UCSD-AML1 (cell line): ENCODE measurements around the gene OLIG2.

Source experiments
- DNase-seq: peaks from one replicate; lab custom pipeline; 2025; ENCODE audit not compliant: unreplicated experiment; lab: John Stamatoyannopoulos, UW

OLIG2 gene

GRCh38 chr21:33063907-33064622 lies 38.3 kb downstream of the OLIG2 start:
- DNase-seq = no peak

GRCh38 chr21:33064623-33065390 lies 39.1 kb downstream of the OLIG2 start:
- DNase-seq = no peak

GRCh38 chr21:33067043-33067442 lies 41.3 kb downstream of the OLIG2 start:
- peak; percentile 45 for DNase-seq

- peak; percentile 46 for DNase-seq
These were observed 41.7 kb downstream of the OLIG2 start for GRCh38 chr21:33067457-33067856.

- no peak for DNase-seq
These were observed 43.5 kb downstream of the OLIG2 start for GRCh38 chr21:33069243-33069642.

GRCh38 chr21:33069645-33069993 lies 43.9 kb downstream of the OLIG2 start:
- no peak for DNase-seq

GRCh38 chr21:33069994-33070743 lies 44.4 kb downstream of the OLIG2 start, which contains the start of gene OLIG1:
Gene OLIG1, plus strand, starts transcription at chr21:33070141. Its CDS starts 106 bp downstream, at chr21:33070247.
- DNase-seq = peak; percentile 58

- DNase-seq = no peak
These were observed 44.9 kb downstream of the OLIG2 start for GRCh38 chr21:33070744-33070997.

GRCh38 chr21:33070998-33071769 lies 45.4 kb downstream of the OLIG2 start:
- DNase-seq = peak; percentile 40

GRCh38 chr21:33071770-33072306 lies 46.1 kb downstream of the OLIG2 start:
- peak; percentile 23 for DNase-seq

GRCh38 chr21:33073636-33074035 lies 47.9 kb downstream of the OLIG2 start:
- DNase-seq = no peak

GRCh38 chr21:33075128-33075527 lies 49.4 kb downstream of the OLIG2 start:
- DNase-seq = no peak

- DNase-seq = no peak
These were observed 50.0 kb downstream of the OLIG2 start for GRCh38 chr21:33075596-33076195.

- no peak for DNase-seq
These were observed 51.0 kb downstream of the OLIG2 start for GRCh38 chr21:33076600-33077329.
